ENCODE data around the gene SMCO4.
A peak's percentile ranks its signal among the peaks of the same experiment; 100 is the strongest.

The SMCO4 gene

GRCh38 chr11:93526641-93527583 lies 16.3 kb downstream of the SMCO4 start:
- H3K27me3 ChIP-seq (ENCODE audit: control insufficient read depth in 3 of 3, insufficient read depth in 3 of 3, low read depth in 1 of 3, low read length in 3 of 3), result no peaks in the 10 kb centered on the region
- H3K9ac ChIP-seq (ENCODE audit: low read depth, low read length, poor library complexity), result no peak overlapping the region
- no CpG with 5 or more reads among the region's 8 CpGs for WGBS, 2 donors (ENCODE audit: extremely low coverage in 2 of 2, insufficient read length in 2 of 2, insufficient replicate concordance in 1 of 2)
- H2BK120ac ChIP-seq (ENCODE audit: low read depth, low read length), result no peak overlapping the region
- no peak overlapping the region for H2BK12ac ChIP-seq (ENCODE audit: low read length)
- peaks cover 0 to 3% of the 10 kb centered on the region in 2 donors for H3K9me3 ChIP-seq (replicated peaks in 1 of 2; ENCODE audit: control insufficient read depth in 2 of 2, insufficient read depth in 1 of 2, low read depth in 1 of 2, low read length in 2 of 2)
- no peak overlapping the region for H2AK5ac ChIP-seq (ENCODE audit: low read depth, low read length)
- H3K27ac ChIP-seq (replicated peaks; ENCODE audit: low read length), result no peak overlapping the region
- H2BK15ac ChIP-seq (ENCODE audit: low read length), result no peak overlapping the region
- H2BK5ac ChIP-seq (ENCODE audit: low read length), result no peak overlapping the region
- no peak overlapping the region for H4K8ac ChIP-seq (ENCODE audit: low read depth, low read length)
- H3K23ac ChIP-seq (ENCODE audit: low read depth, low read length, poor library complexity), result no peak overlapping the region
- no peak for DNase-seq (ENCODE audit: low spot score)
- no peaks in the 10 kb centered on the region for H3K36me3 ChIP-seq (replicated peaks in 1 of 2; ENCODE audit: control insufficient read depth in 2 of 2, insufficient read depth in 2 of 2, low read length in 2 of 2)
- H3K4ac ChIP-seq (ENCODE audit: low read length), result no peak overlapping the region
- H3K18ac ChIP-seq (ENCODE audit: low read length), result no peak overlapping the region
- peaks cover 5 to 20% of the 10 kb centered on the region in 2 donors for H3K4me1 ChIP-seq (ENCODE audit: control insufficient read depth in 2 of 2, insufficient read depth in 1 of 2, low read depth in 1 of 2, low read length in 2 of 2)
- H2AFZ ChIP-seq (ENCODE audit: low read length), result no peak overlapping the region
- H4K91ac ChIP-seq (ENCODE audit: low read depth, low read length, poor library complexity), result no peak overlapping the region
- no peaks in the 10 kb centered on the region for H3K79me1 ChIP-seq (ENCODE audit: low read depth, low read length)
- H3K4me3 ChIP-seq (ENCODE audit: low read length in 2 of 2), result no peak overlapping the region
- H3K4me2 ChIP-seq (ENCODE audit: insufficient read depth, low read length, poor library complexity, severe bottlenecking), result no peak overlapping the region
- no peak overlapping the region for H3K14ac ChIP-seq (ENCODE audit: low read length)

DNA sequence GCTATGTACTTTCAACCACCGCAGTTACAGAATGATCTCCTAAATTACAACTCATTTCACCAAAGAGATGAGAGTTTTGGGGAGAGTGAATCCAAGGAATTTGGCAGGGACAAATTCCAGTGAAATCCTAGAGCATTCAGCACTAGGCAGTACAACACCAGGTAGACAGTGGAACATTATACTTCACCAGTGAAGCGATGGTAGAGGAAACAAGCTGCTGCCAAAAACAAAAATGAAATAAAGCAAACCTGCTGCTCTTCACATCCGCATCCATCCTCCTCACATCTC lies 16.9 kb downstream of the SMCO4 start:
- Histone ChIP-seq H3K14ac (ENCODE audit: low read length) (no peak overlapping the region), H3K4me2 (ENCODE audit: insufficient read depth, low read length, poor library complexity, severe bottlenecking) (no peak overlapping the region), H2BK15ac (ENCODE audit: low read length) (no peak overlapping the region), H3K36me3 (replicated peaks in 1 of 2; ENCODE audit: control insufficient read depth in 2 of 2, insufficient read depth in 2 of 2, low read length in 2 of 2) (no peaks in the 10 kb centered on the region), H2BK12ac (ENCODE audit: low read length) (no peak overlapping the region), H3K23ac (ENCODE audit: low read depth, low read length, poor library complexity) (no peak overlapping the region), H3K4me1 (ENCODE audit: control insufficient read depth in 2 of 2, insufficient read depth in 1 of 2, low read depth in 1 of 2, low read length in 2 of 2) (peaks cover 5 to 20% of the 10 kb centered on the region in 2 donors), H4K91ac (ENCODE audit: low read depth, low read length, poor library complexity) (no peak overlapping the region), H3K9me3 (replicated peaks in 1 of 2; ENCODE audit: control insufficient read depth in 2 of 2, insufficient read depth in 1 of 2, low read depth in 1 of 2, low read length in 2 of 2) (peaks cover 0 to 2% of the 10 kb centered on the region in 2 donors), H3K27me3 (ENCODE audit: control insufficient read depth in 3 of 3, insufficient read depth in 3 of 3, low read depth in 1 of 3, low read length in 3 of 3) (no peaks in the 10 kb centered on the region), H2BK120ac (ENCODE audit: low read depth, low read length) (no peak overlapping the region), H2AK5ac (ENCODE audit: low read depth, low read length) (no peak overlapping the region), H2BK5ac (ENCODE audit: low read length) (no peak overlapping the region), H3K4me3 (ENCODE audit: low read length in 2 of 2) (no peak overlapping the region), H3K9ac (ENCODE audit: low read depth, low read length, poor library complexity) (no peak overlapping the region), H3K79me1 (ENCODE audit: low read depth, low read length) (no peaks in the 10 kb centered on the region), H2AFZ (ENCODE audit: low read length) (no peak overlapping the region), H4K8ac (ENCODE audit: low read depth, low read length) (no peak overlapping the region), H3K18ac (ENCODE audit: low read length) (no peak overlapping the region), H3K27ac (replicated peaks; ENCODE audit: low read length) (no peak overlapping the region), H3K4ac (ENCODE audit: low read length) (no peak overlapping the region)
- WGBS, 2 donors (ENCODE audit: extremely low coverage in 2 of 2, insufficient read length in 2 of 2, insufficient replicate concordance in 1 of 2), result no CpG with 5 or more reads among the region's 3 CpGs
- no peak for DNase-seq (ENCODE audit: low spot score)

- no peak overlapping the region for H2BK5ac ChIP-seq (ENCODE audit: low read length)
- no peaks in the 10 kb centered on the region for H3K79me1 ChIP-seq (ENCODE audit: low read depth, low read length)
- no CpG with 5 or more reads among the region's 7 CpGs for WGBS, 2 donors (ENCODE audit: extremely low coverage in 2 of 2, insufficient read length in 2 of 2, insufficient replicate concordance in 1 of 2)
- no peak overlapping the region for H4K8ac ChIP-seq (ENCODE audit: low read depth, low read length)
- H2AK5ac ChIP-seq (ENCODE audit: low read depth, low read length), result no peak overlapping the region
- no peaks in the 10 kb centered on the region for H3K27me3 ChIP-seq (ENCODE audit: control insufficient read depth in 3 of 3, insufficient read depth in 3 of 3, low read depth in 1 of 3, low read length in 3 of 3)
- no peak overlapping the region for H3K18ac ChIP-seq (ENCODE audit: low read length)
- H3K14ac ChIP-seq (ENCODE audit: low read length), result no peak overlapping the region
- no peak overlapping the region for H3K4me3 ChIP-seq (ENCODE audit: low read length in 2 of 2)
- no peak overlapping the region for H2BK120ac ChIP-seq (ENCODE audit: low read depth, low read length)
- DNase-seq (ENCODE audit: low spot score), result no peak
- H3K27ac ChIP-seq (replicated peaks; ENCODE audit: low read length), result no peak overlapping the region
- H3K23ac ChIP-seq (ENCODE audit: low read depth, low read length, poor library complexity), result no peak overlapping the region
- no peak overlapping the region for H3K4ac ChIP-seq (ENCODE audit: low read length)
- no peak overlapping the region for H3K9ac ChIP-seq (ENCODE audit: low read depth, low read length, poor library complexity)
- H2BK15ac ChIP-seq (ENCODE audit: low read length), result no peak overlapping the region
- H4K91ac ChIP-seq (ENCODE audit: low read depth, low read length, poor library complexity), result no peak overlapping the region
- H3K9me3 ChIP-seq (replicated peaks in 1 of 2; ENCODE audit: control insufficient read depth in 2 of 2, insufficient read depth in 1 of 2, low read depth in 1 of 2, low read length in 2 of 2), result no peaks in the 10 kb centered on the region
- H3K4me1 ChIP-seq (ENCODE audit: control insufficient read depth in 2 of 2, insufficient read depth in 1 of 2, low read depth in 1 of 2, low read length in 2 of 2), result peaks cover 5 to 22% of the 10 kb centered on the region in 2 donors
- H2BK12ac ChIP-seq (ENCODE audit: low read length), result no peak overlapping the region
- H2AFZ ChIP-seq (ENCODE audit: low read length), result no peak overlapping the region
- H3K36me3 ChIP-seq (replicated peaks in 1 of 2; ENCODE audit: control insufficient read depth in 2 of 2, insufficient read depth in 2 of 2, low read length in 2 of 2), result no peaks in the 10 kb centered on the region
- H3K4me2 ChIP-seq (ENCODE audit: insufficient read depth, low read length, poor library complexity, severe bottlenecking), result no peak overlapping the region
Observed at GRCh38 chr11:93525601-93526345, 17.4 kb downstream of the SMCO4 start.

DNA sequence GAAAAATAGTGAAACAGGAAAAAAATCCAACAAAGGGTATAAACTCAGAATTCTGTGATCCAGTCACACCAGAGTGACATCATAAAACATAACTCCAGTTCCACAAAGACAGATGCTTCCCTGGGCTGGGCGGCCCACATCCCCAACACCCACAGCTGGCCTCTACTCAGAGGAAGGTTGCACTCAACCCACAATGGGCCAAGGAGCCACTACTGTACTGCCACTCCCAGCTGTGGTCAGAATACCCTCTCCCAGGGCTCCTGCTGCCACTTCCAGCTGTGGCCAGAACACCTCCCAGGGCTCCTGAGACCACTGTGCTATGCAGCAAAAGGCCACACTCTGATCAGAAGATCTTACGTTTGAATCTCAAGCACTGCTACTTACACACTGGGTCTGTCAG lies 18.3 kb downstream of the SMCO4 start:
- Histone ChIP-seq H3K79me1 (ENCODE audit: low read depth, low read length) (no peaks in the 10 kb centered on the region), H2BK5ac (ENCODE audit: low read length) (no peak overlapping the region), H3K4ac (ENCODE audit: low read length) (no peak overlapping the region), H3K9ac (ENCODE audit: low read depth, low read length, poor library complexity) (no peak overlapping the region), H2AK5ac (ENCODE audit: low read depth, low read length) (no peak overlapping the region), H3K4me2 (ENCODE audit: insufficient read depth, low read length, poor library complexity, severe bottlenecking) (no peak overlapping the region), H3K36me3 (replicated peaks in 1 of 2; ENCODE audit: control insufficient read depth in 2 of 2, insufficient read depth in 2 of 2, low read length in 2 of 2) (no peaks in the 10 kb centered on the region), H3K18ac (ENCODE audit: low read length) (peak overlapping the region; percentile 74), H4K91ac (ENCODE audit: low read depth, low read length, poor library complexity) (no peak overlapping the region), H3K9me3 (replicated peaks in 1 of 2; ENCODE audit: control insufficient read depth in 2 of 2, insufficient read depth in 1 of 2, low read depth in 1 of 2, low read length in 2 of 2) (no peaks in the 10 kb centered on the region), H3K23ac (ENCODE audit: low read depth, low read length, poor library complexity) (no peak overlapping the region), H3K27ac (replicated peaks; ENCODE audit: low read length) (no peak overlapping the region), H4K8ac (ENCODE audit: low read depth, low read length) (no peak overlapping the region), H3K4me3 (ENCODE audit: low read length in 2 of 2) (no peak overlapping the region), H3K27me3 (ENCODE audit: control insufficient read depth in 3 of 3, insufficient read depth in 3 of 3, low read depth in 1 of 3, low read length in 3 of 3) (no peaks in the 10 kb centered on the region), H2BK15ac (ENCODE audit: low read length) (no peak overlapping the region), H3K14ac (ENCODE audit: low read length) (no peak overlapping the region), H2AFZ (ENCODE audit: low read length) (no peak overlapping the region), H2BK12ac (ENCODE audit: low read length) (no peak overlapping the region), H2BK120ac (ENCODE audit: low read depth, low read length) (no peak overlapping the region), H3K4me1 (ENCODE audit: control insufficient read depth in 2 of 2, insufficient read depth in 1 of 2, low read depth in 1 of 2, low read length in 2 of 2) (peaks cover 0 to 21% of the 10 kb centered on the region in 2 donors)
- WGBS, 2 donors (ENCODE audit: extremely low coverage in 2 of 2, insufficient read length in 2 of 2, insufficient replicate concordance in 1 of 2), result no CpG with 5 or more reads among the region's 2 CpGs
- DNase-seq (ENCODE audit: low spot score), result no peak
